Endothelial cell of umbilical vein (primary cell): Measurements from ENCODE around the gene TREML4. TPM values are rescaled to one million over a fixed set of nuclear protein-coding genes. Genes with fewer than 3 reads are reported as not detected.

Experiments
- BruUV-seq: library from RNA; stranded (reverse); fragments of 400-500 nt; replicated peaks from 2 replicates; lab custom pipeline; 2021; lab: Mats Ljungman, UMichigan
- CTCF ChIA-PET: fragments of 300-600, 350-600 bp; sonication (Branson Sonifier 250); formaldehyde crosslinking; loops from one replicate; lab custom pipeline; 2021; ENCODE audit warnings: antibody characterized with exemption, inconsistent platforms; lab: Charles Lee
- POLR2A ChIA-PET: fragments of 300-600, 350-600 bp; sonication (Branson Sonifier 250); formaldehyde crosslinking; loops from one replicate; lab custom pipeline; 2021; ENCODE audit warnings: antibody characterized with exemption, inconsistent platforms; lab: Charles Lee
- DNase-seq: peaks from one replicate; pipeline ENCODE4 v3.0.0-alpha.2; 2011; ENCODE audit warnings: low read depth, low spot score
- FAIRE-seq: peaks from 2 replicates; lab custom pipeline; 2011; peaks lifted over from hg19 to GRCh38; lab: Jason Lieb, UNC
- H2AFZ ChIP-seq: 2 replicates; pipeline ENCODE4 v1.6.0; 2012; ENCODE audit warnings: low read depth, low read length, control low read depth, inconsistent platforms
- H3K27ac ChIP-seq: 2 replicates; pipeline ENCODE4 v1.5.1; 2011; ENCODE audit warnings: low read depth, mild to moderate bottlenecking, control low read depth, low read length, moderate library complexity; ENCODE audit not compliant: insufficient read depth
- H3K27me3 ChIP-seq, 2 experiments: 2 replicates each; pipeline versions ENCODE4 v1.6.0 to v1.6.1; 2011; ENCODE audit warnings: low read length in 2 of 2, mixed read lengths in 1 of 2; ENCODE audit not compliant: control insufficient read depth in 2 of 2, insufficient read depth in 2 of 2
- H3K36me3 ChIP-seq, 2 experiments: 2 replicates in 1 of 2; 3 replicates in 1 of 2; pipeline ENCODE4 v1.5.1; 2011; ENCODE audit warnings: low read length in 2 of 2, mild to moderate bottlenecking in 1 of 2, moderate library complexity in 1 of 2; ENCODE audit not compliant: control insufficient read depth in 2 of 2, insufficient read depth in 2 of 2; ENCODE audit errors: extremely low read depth in 1 of 2
- H3K4me1 ChIP-seq: 3 replicates; pipeline ENCODE4 v1.5.1; 2011; ENCODE audit warnings: mild to moderate bottlenecking, low read length; ENCODE audit not compliant: control insufficient read depth, insufficient read depth; ENCODE audit errors: extremely low read depth
- H3K4me2 ChIP-seq: 2 replicates; pipeline ENCODE4 v1.6.1; 2011; ENCODE audit warnings: low read length, control low read depth, mixed read lengths; ENCODE audit not compliant: insufficient read depth
- H3K4me3 ChIP-seq, 3 experiments: fragments of 200-600 bp in 1 of 3; sonication (generic), shearing (Covaris generic) in 1 of 3; replicated peaks in 1 of 3; 2 replicates each; pipeline ENCODE4 v1.5.1; 2011 to 2016; ENCODE audit warnings: control low read depth in 3 of 3, low read length in 3 of 3, mild to moderate bottlenecking in 2 of 3, inconsistent platforms in 1 of 3, low read depth in 1 of 3, moderate library complexity in 1 of 3; ENCODE audit not compliant: insufficient read depth in 1 of 3
- H3K79me2 ChIP-seq: 2 replicates; pipeline ENCODE4 v1.6.0; 2012; ENCODE audit warnings: low read length, inconsistent platforms; ENCODE audit not compliant: control insufficient read depth, insufficient read depth
- H3K9ac ChIP-seq: replicated peaks from 2 replicates; pipeline ENCODE3; 2011; ENCODE audit warnings: low read length, control low read depth; ENCODE audit not compliant: insufficient read depth; ENCODE audit errors: extremely low read depth
- H3K9me1 ChIP-seq: replicated peaks from 3 replicates; pipeline ENCODE4 v1.6.0; 2011; ENCODE audit warnings: mild to moderate bottlenecking, low read length; ENCODE audit not compliant: control insufficient read depth, insufficient read depth; ENCODE audit errors: extremely low read depth
- H3K9me3 ChIP-seq: replicated peaks from 2 replicates; pipeline ENCODE4 v1.5.1; 2012; ENCODE audit warnings: low read length, inconsistent platforms; ENCODE audit not compliant: control insufficient read depth, insufficient read depth
- H4K20me1 ChIP-seq: replicated peaks from 2 replicates; pipeline ENCODE3; 2011; ENCODE audit warnings: mild to moderate bottlenecking, low read length; ENCODE audit not compliant: control insufficient read depth, insufficient read depth; ENCODE audit errors: extremely low read depth
- CTCF ChIP-seq, 2 donors: IDR thresholded peaks; 1 replicate in 1 of 2; 2 replicates in 1 of 2; pipeline ENCODE4 v1.5.1; 2011; ENCODE audit warnings: low read length in 2 of 2, mild to moderate bottlenecking in 2 of 2, moderate library complexity in 2 of 2, control low read depth in 1 of 2, inconsistent platforms in 1 of 2, low read depth in 1 of 2; ENCODE audit not compliant: insufficient read depth in 1 of 2; ENCODE audit errors: extremely low read depth in 1 of 2
- EZH2 ChIP-seq: IDR thresholded peaks from 2 replicates; pipeline ENCODE4 v1.6.1; 2012; ENCODE audit warnings: borderline replicate concordance, low read depth, mild to moderate bottlenecking, moderate library complexity, low read length, inconsistent platforms; ENCODE audit not compliant: severe bottlenecking
- FOS ChIP-seq: IDR thresholded peaks from 2 replicates; pipeline ENCODE4 v1.6.1; 2011; ENCODE audit warnings: mild to moderate bottlenecking, low read length, moderate library complexity, borderline replicate concordance; ENCODE audit not compliant: insufficient read depth
- GATA2 ChIP-seq: IDR thresholded peaks from 2 replicates; pipeline ENCODE4 v1.7.0; 2011; ENCODE audit warnings: low read depth, mild to moderate bottlenecking, moderate library complexity, mixed read lengths, low read length; ENCODE audit not compliant: insufficient read length, insufficient read depth
- JUN ChIP-seq: IDR thresholded peaks from 2 replicates; pipeline ENCODE4 v1.6.1; 2011; ENCODE audit warnings: borderline replicate concordance, low read depth; ENCODE audit not compliant: insufficient read length, insufficient read depth
- MAX ChIP-seq: IDR thresholded peaks from 2 replicates; pipeline ENCODE4 v1.6.1; 2011; ENCODE audit not compliant: insufficient read depth, insufficient read length
- MYC ChIP-seq: IDR thresholded peaks from one replicate; pipeline ENCODE4 v1.6.1; 2011; ENCODE audit warnings: mild to moderate bottlenecking, low read depth, low read length
- POLR2A ChIP-seq: IDR thresholded peaks from 2 replicates; pipeline ENCODE4 v1.6.1; 2012; ENCODE audit warnings: low read depth, mild to moderate bottlenecking, control low read depth, low read length
- POLR2AphosphoS5 ChIP-seq: IDR thresholded peaks from 2 replicates; pipeline ENCODE4 v1.6.1; 2012; ENCODE audit warnings: low read depth, mild to moderate bottlenecking, control low read depth, low read length, moderate library complexity; ENCODE audit not compliant: insufficient read depth
- dilution Hi-C: fragments of 300-500 bp; cut with MboI; formaldehyde crosslinking; loops from one replicate; pipeline ENCODE4 v1.15.0; 2019; ENCODE audit warnings: low sequenced_read_pairs; ENCODE audit not compliant: extremely low pct_ligation_motif_present
- intact Hi-C: fragments of 100-400 bp; cut with micrococcal nuclease; formaldehyde crosslinking; loops from one replicate; pipeline ENCODE4 v1.10.0; 2022
- polyA plus RNA-seq, 4 experiments: library from polyadenylated mRNA; depleted of rRNA in 3 of 4; stranded (reverse) in 3 of 4; unstranded in 1 of 4; fragments of >200 nt; gene quantifications; 2 replicates each; pipeline versions ENCODE4 v1.2.1 to v1.2.3, GENCODE V29; 2011 to 2012; ENCODE audit warnings: missing spikeins in 1 of 4
- total RNA-seq: library from RNA; stranded (reverse); gene quantifications from 2 replicates; pipeline ENCODE4 v1.2.3, GENCODE V29; 2021

TREML4 gene
- total and polyA plus RNA-seq, 2 donors (not counting 3 experiments of a cell fraction or from before 2014, with no cell fraction given): not detected

GRCh38 chr6:41214559-41215238 lies 13.4 kb upstream of the TREML4 start:
- H3K9me3 ChIP-seq: no peaks in the 10 kb centered on the region
- H3K4me1 ChIP-seq: no peaks in the 10 kb centered on the region
- TF ChIP-seq GATA2 (no peak), MYC (no peak), POLR2AphosphoS5 (no peak), MAX (no peak), EZH2 (no peak), CTCF (IDR thresholded peaks at IDR 0.05; ENCODE audit: extremely low read depth in 1 of 2, insufficient read depth in 1 of 2, low read depth in 1 of 2, low read length in 2 of 2) (no peak), JUN (no peak), FOS (no peak), POLR2A (no peak)
- no peak for FAIRE-seq
- intact Hi-C loops: no loop called here
- H3K9me1 ChIP-seq: no peaks in the 10 kb centered on the region
- no peak overlapping the region for H3K4me3 ChIP-seq
- POLR2A ChIA-PET: no interaction called here
- dilution Hi-C loops: no loop called here
- CTCF ChIA-PET: no interaction called here
- BruUV-seq: no TSS peak
- H3K36me3 ChIP-seq: no peaks in the 10 kb centered on the region
- no peaks in the 10 kb centered on the region for H3K79me2 ChIP-seq
- H3K27me3 ChIP-seq: peaks cover 3 to 9% of the 10 kb centered on the region in 2 experiments
- no peak overlapping the region for H3K27ac ChIP-seq
- no peak for DNase-seq
- H3K9ac ChIP-seq: no peak overlapping the region
- no peak overlapping the region for H2AFZ ChIP-seq
- H4K20me1 ChIP-seq: no peaks in the 10 kb centered on the region
- no peak overlapping the region for H3K4me2 ChIP-seq
